ENCODE measurements around the gene NDUFC2. TPM values are rescaled to one million over a fixed set of nuclear protein-coding genes. Genes with fewer than 3 reads are reported as not detected.

Gene NDUFC2
- total RNA-seq = 100 to 1,000 TPM; 168 to 208 (median 183) TPM
- long read RNA-seq, donor 1, transcript NDUFC2-201 (3 exons, 2,518 nt) = major isoform, 104 of 106 reads
- long read RNA-seq, donor 1, partial matches to known transcripts = 1 of 106 reads
- long read RNA-seq, donor 1, other reads (novel, unspliced or antisense) = 1 of 106 reads
- long read RNA-seq, donor 2, transcript NDUFC2-201 (3 exons, 2,518 nt) = major isoform, 121 of 135 reads
- long read RNA-seq, donor 2, partial matches to known transcripts = 6 of 135 reads
- long read RNA-seq, donor 2, other reads (novel, unspliced or antisense) = 4 of 135 reads

DNA sequence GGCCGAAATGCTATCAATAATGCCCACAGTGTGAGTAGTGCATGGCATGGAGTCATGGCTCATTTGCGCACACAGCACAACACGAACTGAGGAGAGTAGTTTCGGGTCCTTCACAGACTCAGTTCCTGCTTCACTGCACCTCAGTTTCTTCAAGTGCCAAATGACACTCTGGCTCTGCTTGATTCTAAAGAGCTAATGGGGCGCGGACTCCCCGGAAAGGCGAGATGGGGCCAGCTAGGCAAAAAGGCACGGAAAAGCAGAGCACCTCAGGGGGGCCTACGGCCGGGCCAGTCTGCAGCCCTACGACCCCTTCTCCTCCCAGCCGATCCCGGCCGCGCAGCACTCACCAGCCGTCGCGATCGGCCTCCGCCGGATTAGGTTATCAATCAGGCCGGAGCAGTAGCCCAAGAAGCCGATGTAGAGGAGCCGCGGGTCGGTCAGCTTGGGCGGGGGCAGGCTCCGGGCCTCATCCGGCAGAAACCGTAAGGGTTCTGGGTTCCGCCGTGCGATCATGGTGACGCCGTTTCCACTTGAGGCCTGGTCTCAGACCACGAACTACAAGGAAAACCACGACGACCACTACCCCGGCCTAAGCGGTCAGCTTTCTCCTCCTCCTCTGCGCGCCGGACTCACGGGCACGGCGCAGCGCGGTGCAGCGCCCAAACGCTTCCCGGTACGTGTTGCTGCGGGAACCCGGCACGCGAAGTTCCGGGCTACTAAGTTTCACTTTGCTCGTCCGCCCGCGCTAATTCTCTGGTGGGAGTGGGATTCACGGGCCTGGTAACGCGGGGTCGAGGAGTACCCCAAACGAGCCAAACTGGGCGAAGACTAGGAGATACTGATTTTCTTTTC is at the start of gene NDUFC2:
NDUFC2 (minus strand) TSS at position 631 of the 852 bp plus-strand sequence; CDS start at position 513, 118 bp downstream.
- H3K4me3 ChIP-seq = peak within 1 kb of the TSS; percentile 85
- H3K9me3 ChIP-seq = no peaks in the 10 kb centered on the region
- intact Hi-C loops (cut with DNase I, micrococcal nuclease) = no loop called here
- H3K4me1 ChIP-seq (ENCODE audit: low read depth) = peaks cover 22% of the 10 kb centered on the region
- DNase-seq (peak; percentile 83 to 86 (median 85)), ATAC-seq (peak; percentile 99)
- TF ChIP-seq, protein P1, sequence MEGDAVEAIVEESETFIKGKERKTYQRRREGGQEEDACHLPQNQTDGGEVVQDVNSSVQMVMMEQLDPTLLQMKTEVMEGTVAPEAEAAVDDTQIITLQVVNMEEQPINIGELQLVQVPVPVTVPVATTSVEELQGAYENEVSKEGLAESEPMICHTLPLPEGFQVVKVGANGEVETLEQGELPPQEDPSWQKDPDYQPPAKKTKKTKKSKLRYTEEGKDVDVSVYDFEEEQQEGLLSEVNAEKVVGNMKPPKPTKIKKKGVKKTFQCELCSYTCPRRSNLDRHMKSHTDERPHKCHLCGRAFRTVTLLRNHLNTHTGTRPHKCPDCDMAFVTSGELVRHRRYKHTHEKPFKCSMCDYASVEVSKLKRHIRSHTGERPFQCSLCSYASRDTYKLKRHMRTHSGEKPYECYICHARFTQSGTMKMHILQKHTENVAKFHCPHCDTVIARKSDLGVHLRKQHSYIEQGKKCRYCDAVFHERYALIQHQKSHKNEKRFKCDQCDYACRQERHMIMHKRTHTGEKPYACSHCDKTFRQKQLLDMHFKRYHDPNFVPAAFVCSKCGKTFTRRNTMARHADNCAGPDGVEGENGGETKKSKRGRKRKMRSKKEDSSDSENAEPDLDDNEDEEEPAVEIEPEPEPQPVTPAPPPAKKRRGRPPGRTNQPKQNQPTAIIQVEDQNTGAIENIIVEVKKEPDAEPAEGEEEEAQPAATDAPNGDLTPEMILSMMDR (IDR thresholded peaks at IDR 0.05) = no peak
- no peaks in the 10 kb centered on the region for H3K36me3 ChIP-seq (ENCODE audit: low read depth)

DNA sequence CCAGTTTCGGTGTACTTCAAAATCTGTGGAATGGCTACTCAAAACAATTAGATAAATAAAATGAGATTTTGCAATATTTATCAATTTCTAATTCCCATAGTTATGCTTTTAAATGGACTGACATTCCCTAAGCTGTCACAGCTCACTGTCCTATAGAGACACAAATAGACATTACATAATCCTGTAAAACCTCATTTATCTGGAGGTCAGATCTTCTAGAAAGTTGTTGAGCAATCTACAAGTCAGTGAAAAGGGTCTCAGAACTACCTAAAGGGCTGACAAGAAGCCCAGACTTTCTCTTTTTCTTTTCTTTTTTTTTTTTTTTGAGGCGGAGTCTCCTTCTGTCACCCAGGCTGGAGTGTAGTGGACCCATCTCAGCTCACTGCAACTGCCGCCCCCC is 47.7 kb upstream of the NDUFC2 start:
- H3K9me3 ChIP-seq = no peaks in the 10 kb centered on the region
- no peak overlapping the region for H3K4me3 ChIP-seq
- no peak for ATAC-seq
- no peaks in the 10 kb centered on the region for H3K36me3 ChIP-seq (ENCODE audit: low read depth)
- TF ChIP-seq, protein P1 (IDR thresholded peaks at IDR 0.05) = no peak
- no peak for DNase-seq
- no peaks in the 10 kb centered on the region for H3K4me1 ChIP-seq (ENCODE audit: low read depth)
- intact Hi-C loops (cut with DNase I, micrococcal nuclease) = no loop called here

DNA sequence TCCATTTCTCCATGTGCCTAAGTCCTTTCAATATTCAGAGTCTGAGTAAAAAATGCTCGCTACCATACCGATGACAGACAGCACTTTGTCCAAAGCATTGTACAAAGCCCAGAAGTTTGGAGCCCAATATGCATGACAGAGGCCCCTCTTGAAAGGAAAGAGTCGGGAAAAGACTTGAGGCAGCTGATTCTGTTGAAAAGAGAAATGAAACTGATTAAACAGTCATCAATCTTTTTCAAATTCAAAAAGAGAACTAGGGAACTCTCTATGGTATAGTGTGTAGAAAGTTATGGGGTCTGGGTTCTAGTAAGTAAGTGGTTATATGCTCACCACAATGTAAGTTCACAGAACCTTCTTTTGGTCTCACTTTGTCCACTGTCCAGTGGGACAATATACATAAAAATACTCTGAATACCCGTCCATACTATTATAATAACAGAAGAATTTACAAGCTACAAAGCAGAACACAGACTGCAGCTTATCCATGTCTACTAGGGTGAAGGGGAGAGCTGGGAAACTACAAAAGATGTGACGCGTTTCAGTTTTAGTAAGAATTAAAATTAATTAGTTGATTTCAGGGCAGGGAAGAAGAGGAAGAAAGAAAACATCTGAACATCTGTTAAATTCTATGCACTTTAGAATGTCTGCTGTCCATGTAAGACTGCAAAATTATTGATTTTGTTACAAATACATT is 33.1 kb upstream of the NDUFC2 start:
- DNase-seq = no peak
- no peaks in the 10 kb centered on the region for H3K36me3 ChIP-seq (ENCODE audit: low read depth)
- no peaks in the 10 kb centered on the region for H3K9me3 ChIP-seq
- no peaks in the 10 kb centered on the region for H3K4me1 ChIP-seq (ENCODE audit: low read depth)
- intact Hi-C loops (cut with DNase I, micrococcal nuclease) = no loop called here
- ATAC-seq = no peak
- no peak overlapping the region for H3K4me3 ChIP-seq
- TF ChIP-seq, protein P1 (IDR thresholded peaks at IDR 0.05) = no peak

DNA sequence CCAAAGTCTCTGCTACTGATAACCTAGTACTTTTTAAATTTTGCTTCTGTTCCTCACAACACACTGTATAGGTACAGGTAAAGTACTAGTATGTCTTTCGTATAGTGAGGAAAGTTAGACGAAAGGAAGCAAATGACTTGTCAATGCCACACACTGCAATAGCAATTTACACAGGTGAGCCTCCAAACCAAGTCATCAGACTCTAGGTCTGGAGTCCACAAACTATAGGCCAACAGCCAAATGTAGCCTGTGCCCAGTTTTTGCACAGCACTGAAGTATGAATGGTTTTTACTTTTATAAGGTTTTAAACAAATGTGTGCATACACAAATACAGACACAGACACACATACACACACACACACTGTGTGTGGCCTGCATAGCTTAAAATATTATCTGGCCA is 31.6 kb upstream of the NDUFC2 start:
- Histone ChIP-seq H3K4me1 (ENCODE audit: low read depth) (no peaks in the 10 kb centered on the region), H3K4me3 (no peak overlapping the region), H3K9me3 (no peaks in the 10 kb centered on the region), H3K36me3 (ENCODE audit: low read depth) (no peaks in the 10 kb centered on the region)
- DNase-seq (no peak), ATAC-seq (no peak)
- TF ChIP-seq, protein P1 (IDR thresholded peaks at IDR 0.05) = no peak
- intact Hi-C loops (cut with DNase I, micrococcal nuclease) = no loop called here

DNA sequence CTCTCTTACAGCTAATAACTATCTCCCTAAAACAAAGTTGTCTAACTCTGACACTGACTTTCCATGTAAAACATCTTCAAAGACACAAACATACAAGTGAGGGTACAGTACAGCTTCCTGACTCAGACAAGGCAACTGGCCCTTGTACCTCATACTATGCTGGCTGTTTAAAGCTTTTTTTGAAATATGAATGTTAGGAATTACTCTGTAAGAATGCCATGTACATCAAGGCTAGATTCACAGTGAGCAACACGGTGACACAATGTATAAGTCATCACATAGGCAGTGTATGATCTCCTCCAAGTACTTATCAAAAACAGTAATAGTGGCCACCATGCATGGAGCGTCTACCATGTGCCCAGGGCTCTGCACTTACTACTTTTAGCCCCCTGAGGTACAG is 31.2 kb upstream of the NDUFC2 start:
- Histone ChIP-seq H3K36me3 (ENCODE audit: low read depth) (no peaks in the 10 kb centered on the region), H3K4me1 (ENCODE audit: low read depth) (no peaks in the 10 kb centered on the region), H3K9me3 (no peaks in the 10 kb centered on the region), H3K4me3 (no peak overlapping the region)
- intact Hi-C loops (cut with DNase I, micrococcal nuclease) = no loop called here
- no peak for ATAC-seq
- TF ChIP-seq, protein P1 (IDR thresholded peaks at IDR 0.05) = no peak
- DNase-seq = no peak

Measured in mucosa of descending colon (tissue), 3 donors.